ENCODE data around the gene PDE9A. TPM values are rescaled to one million over a fixed set of nuclear protein-coding genes. Genes with fewer than 3 reads are reported as not detected.
A peak's percentile ranks its signal among the peaks of the same experiment; 100 is the strongest.

Gene PDE9A
- total RNA-seq, 4 donors from 2014 or later = 10.6 to 83.2 (median 28.5) TPM

- Histone ChIP-seq H3K27ac (peak overlapping the region in 3 of 4 donors; percentile 65 to 82 (median 75)), H3K4me1 (peaks cover 0 to 45% (median 25%) of the 10 kb centered on the region in 3 donors), H3K4me3 (peak overlapping the region in 1 of 2 donors; percentile 40), H3K9me3 (no peaks in the 10 kb centered on the region), H3K36me3 (no peaks in the 10 kb centered on the region), H3K27me3 (no peaks in the 10 kb centered on the region)
- 81 to 84% methylated on average over 14 to 15 of the region's 23 CpGs for WGBS, 2 donors (ENCODE audit: low coverage in 1 of 2)
- ATAC-seq = peak; percentile 4
- TF ChIP-seq POLR2AphosphoS5 (IDR thresholded peaks at IDR 0.05) (no peak), CTCF (IDR thresholded peaks at IDR 0.05) (no peak), POLR2A (IDR thresholded peaks at IDR 0.05) (no peak), EP300 (IDR thresholded peaks at IDR 0.05) (no peak)
Measured at GRCh38 chr21:42673633-42674328, 20.4 kb downstream of the PDE9A start.

- peak overlapping the region; percentile 23 to 40 for H3K4me3 ChIP-seq
- ATAC-seq = peak; percentile 89
- TF ChIP-seq POLR2AphosphoS5 (IDR thresholded peaks at IDR 0.05) (peak; percentile 51), POLR2A (IDR thresholded peaks at IDR 0.05) (no peak)
- no peaks in the 10 kb centered on the region for H3K27me3 ChIP-seq
- WGBS, 2 donors (ENCODE audit: low coverage in 1 of 2) = 13% methylated on average over 6 of the region's 14 CpGs; no CpG with 5 or more reads in 1 of the 2 donors
- H3K9me3 ChIP-seq = no peaks in the 10 kb centered on the region
- peak overlapping the region in 3 of 4 donors; percentile 65 to 82 (median 75) for H3K27ac ChIP-seq
- H3K36me3 ChIP-seq = no peaks in the 10 kb centered on the region
- peaks cover 0 to 38% (median 24%) of the 10 kb centered on the region in 3 donors for H3K4me1 ChIP-seq
Measured at GRCh38 chr21:42674351-42674940, 21.0 kb downstream of the PDE9A start.

- H3K4me3 ChIP-seq = no peak overlapping the region
- no peaks in the 10 kb centered on the region for H3K9me3 ChIP-seq
- peaks cover 0 to 38% (median 24%) of the 10 kb centered on the region in 3 donors for H3K4me1 ChIP-seq
- no peaks in the 10 kb centered on the region for H3K27me3 ChIP-seq
- H3K36me3 ChIP-seq = peaks cover 0 to 7% of the 10 kb centered on the region in 2 donors
- no peak for ATAC-seq
- H3K27ac ChIP-seq = peak overlapping the region in 3 of 4 donors; percentile 65 to 82 (median 75)
- 71 to 91% methylated on average over 12 to 15 of the region's 15 CpGs for WGBS, 2 donors (ENCODE audit: low coverage in 1 of 2)
- no peak for TF ChIP-seq CTCF (IDR thresholded peaks at IDR 0.05)
- TF ChIP-seq EP300 (IDR thresholded peaks at IDR 0.05) = no peak
- TF ChIP-seq POLR2A (IDR thresholded peaks at IDR 0.05) = no peak
- no peak for TF ChIP-seq POLR2AphosphoS5 (IDR thresholded peaks at IDR 0.05)
Measured at GRCh38 chr21:42675403-42675802, 22.0 kb downstream of the PDE9A start.

GRCh38 chr21:42676808-42677207 is 23.4 kb downstream of the PDE9A start:
- peaks cover 0 to 38% (median 24%) of the 10 kb centered on the region in 3 donors for H3K4me1 ChIP-seq
- no peaks in the 10 kb centered on the region for H3K9me3 ChIP-seq
- TF ChIP-seq POLR2AphosphoS5 (IDR thresholded peaks at IDR 0.05) (no peak), POLR2A (IDR thresholded peaks at IDR 0.05) (no peak)
- ATAC-seq = no peak
- no peak overlapping the region for H3K27ac ChIP-seq
- no peak overlapping the region for H3K4me3 ChIP-seq
- 92% methylated on average over 4 to 8 of the region's 8 CpGs for WGBS, 2 donors (ENCODE audit: low coverage in 1 of 2)
- peaks cover 0 to 7% of the 10 kb centered on the region in 2 donors for H3K36me3 ChIP-seq
- no peaks in the 10 kb centered on the region for H3K27me3 ChIP-seq

GRCh38 chr21:42677339-42678321 is 24.2 kb downstream of the PDE9A start:
- Histone ChIP-seq H3K9me3 (no peaks in the 10 kb centered on the region), H3K27me3 (no peaks in the 10 kb centered on the region), H3K27ac (peak overlapping the region in 2 of 4 donors; percentile 13 to 48), H3K36me3 (peaks cover 0 to 7% of the 10 kb centered on the region in 2 donors), H3K4me1 (peaks cover 0 to 38% (median 24%) of the 10 kb centered on the region in 3 donors), H3K4me3 (no peak overlapping the region)
- TF ChIP-seq POLR2A (IDR thresholded peaks at IDR 0.05) = no peak
- TF ChIP-seq POLR2AphosphoS5 (IDR thresholded peaks at IDR 0.05) = no peak
- no peak for TF ChIP-seq EP300 (IDR thresholded peaks at IDR 0.05)
- no peak for TF ChIP-seq CTCF (IDR thresholded peaks at IDR 0.05)
- ATAC-seq = no peak
- WGBS, 2 donors (ENCODE audit: low coverage in 1 of 2) = 53 to 88% methylated on average over 6 to 18 of the region's 20 CpGs
